ENCODE results near the gene IDH3G.

DNA sequence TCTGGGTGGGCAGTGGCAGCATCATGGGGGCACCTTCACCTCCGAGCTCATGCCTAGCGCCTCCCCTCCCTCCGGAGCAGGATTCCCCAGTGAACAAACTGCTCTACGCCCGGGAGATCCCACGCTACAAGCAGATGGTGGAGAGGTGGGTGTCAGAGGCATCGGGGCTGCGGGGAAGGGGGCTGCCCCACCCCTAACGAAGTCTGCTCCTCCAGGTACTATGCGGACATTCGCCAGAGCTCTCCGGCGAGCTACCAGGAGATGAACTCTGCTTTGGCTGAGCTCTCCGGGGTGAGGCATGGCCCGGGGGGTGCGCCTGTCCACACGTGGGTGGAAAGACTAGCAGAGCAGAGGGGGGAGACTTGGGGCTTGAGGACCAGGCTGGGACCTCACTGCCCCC, 16.0 kb downstream of the IDH3G start:
- TF ChIP-seq, protein P1, sequence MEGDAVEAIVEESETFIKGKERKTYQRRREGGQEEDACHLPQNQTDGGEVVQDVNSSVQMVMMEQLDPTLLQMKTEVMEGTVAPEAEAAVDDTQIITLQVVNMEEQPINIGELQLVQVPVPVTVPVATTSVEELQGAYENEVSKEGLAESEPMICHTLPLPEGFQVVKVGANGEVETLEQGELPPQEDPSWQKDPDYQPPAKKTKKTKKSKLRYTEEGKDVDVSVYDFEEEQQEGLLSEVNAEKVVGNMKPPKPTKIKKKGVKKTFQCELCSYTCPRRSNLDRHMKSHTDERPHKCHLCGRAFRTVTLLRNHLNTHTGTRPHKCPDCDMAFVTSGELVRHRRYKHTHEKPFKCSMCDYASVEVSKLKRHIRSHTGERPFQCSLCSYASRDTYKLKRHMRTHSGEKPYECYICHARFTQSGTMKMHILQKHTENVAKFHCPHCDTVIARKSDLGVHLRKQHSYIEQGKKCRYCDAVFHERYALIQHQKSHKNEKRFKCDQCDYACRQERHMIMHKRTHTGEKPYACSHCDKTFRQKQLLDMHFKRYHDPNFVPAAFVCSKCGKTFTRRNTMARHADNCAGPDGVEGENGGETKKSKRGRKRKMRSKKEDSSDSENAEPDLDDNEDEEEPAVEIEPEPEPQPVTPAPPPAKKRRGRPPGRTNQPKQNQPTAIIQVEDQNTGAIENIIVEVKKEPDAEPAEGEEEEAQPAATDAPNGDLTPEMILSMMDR (IDR thresholded peaks at IDR 0.05): no peak
- TF ChIP-seq EZH2 (IDR thresholded peaks at IDR 0.05; ENCODE audit: borderline replicate concordance, insufficient read depth, low read depth, low read length, poor library complexity, severe bottlenecking): no peak
